ENCODE measurements around the gene SRCAP.

Gene SRCAP

DNA sequence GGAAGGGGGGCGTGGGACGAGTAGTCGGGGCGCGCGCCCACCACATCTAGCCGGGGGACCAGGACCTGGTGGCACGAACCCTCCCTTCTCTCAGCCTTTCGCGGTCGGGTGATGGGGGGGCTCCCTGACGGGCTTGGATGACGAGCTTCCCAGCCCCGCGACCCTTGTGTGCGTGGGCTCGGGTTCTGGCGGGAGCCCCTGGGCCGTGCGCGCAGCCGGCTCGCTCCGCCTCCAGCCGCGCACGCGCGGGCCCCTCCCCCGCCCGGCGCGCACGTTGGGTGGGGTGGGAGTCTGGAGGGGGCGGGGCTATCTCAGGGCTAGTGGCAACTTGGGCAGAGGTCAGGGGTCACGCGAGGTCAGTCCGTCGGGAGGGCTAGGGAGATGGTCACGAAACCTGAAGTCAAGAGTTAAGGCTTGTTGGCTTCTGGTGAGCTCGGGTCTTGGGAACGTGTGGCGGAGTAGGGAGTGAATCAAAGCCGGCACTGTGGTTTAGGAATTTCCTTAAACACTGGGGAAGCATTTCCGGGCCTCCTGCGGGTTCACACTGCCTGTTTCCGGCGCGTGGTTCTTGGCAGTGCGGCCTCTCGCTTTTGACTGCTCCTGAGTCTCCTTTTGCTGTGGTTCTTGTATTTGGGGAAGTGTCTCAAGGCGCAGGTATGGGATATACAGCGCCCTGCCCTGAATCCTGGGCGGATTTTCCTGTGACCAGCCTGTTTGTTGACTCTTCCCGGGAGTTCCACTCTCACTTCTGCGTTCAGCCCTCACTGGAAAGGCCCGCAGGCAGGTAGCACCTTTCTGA lies at the start of gene SRCAP:
Gene SRCAP (plus strand): TSS at position 356 of the 799 bp plus-strand sequence. CDS start 1,654 bp downstream, outside the sequence.
- DNase-seq, result peak; percentile 7 to 30

DNA sequence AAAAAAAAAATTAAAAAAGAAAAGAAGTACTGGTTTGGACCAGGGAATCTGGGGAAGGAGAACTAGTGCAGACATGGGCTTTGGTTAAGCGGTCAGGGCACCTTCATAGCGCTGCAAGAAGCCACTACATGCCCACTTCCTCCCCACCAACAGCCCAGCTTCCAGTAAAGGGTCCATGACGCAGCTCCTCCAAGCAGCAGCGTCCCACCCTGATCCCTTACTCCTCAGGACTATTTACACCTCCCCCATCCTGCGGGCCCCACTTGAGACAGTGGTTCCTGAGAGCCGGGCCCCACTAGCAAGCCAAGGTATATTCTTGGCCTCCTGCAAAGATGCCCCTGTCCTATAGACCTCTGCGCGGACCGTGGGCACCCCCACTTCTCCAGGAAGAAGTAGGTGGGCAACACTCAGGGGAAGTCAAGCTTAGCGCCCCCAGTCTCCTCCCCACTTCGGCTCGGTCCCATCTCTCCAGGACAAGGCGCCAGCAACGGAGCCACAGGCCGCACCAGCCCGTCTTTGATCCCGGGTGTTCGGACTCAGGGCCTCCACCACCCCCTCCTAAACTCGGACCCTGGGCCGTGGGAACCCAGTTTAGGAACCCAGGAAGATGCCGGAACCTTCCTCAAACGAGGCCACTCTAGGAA lies 49.1 kb upstream of the SRCAP start:
- DNase-seq, result no peak

DNA sequence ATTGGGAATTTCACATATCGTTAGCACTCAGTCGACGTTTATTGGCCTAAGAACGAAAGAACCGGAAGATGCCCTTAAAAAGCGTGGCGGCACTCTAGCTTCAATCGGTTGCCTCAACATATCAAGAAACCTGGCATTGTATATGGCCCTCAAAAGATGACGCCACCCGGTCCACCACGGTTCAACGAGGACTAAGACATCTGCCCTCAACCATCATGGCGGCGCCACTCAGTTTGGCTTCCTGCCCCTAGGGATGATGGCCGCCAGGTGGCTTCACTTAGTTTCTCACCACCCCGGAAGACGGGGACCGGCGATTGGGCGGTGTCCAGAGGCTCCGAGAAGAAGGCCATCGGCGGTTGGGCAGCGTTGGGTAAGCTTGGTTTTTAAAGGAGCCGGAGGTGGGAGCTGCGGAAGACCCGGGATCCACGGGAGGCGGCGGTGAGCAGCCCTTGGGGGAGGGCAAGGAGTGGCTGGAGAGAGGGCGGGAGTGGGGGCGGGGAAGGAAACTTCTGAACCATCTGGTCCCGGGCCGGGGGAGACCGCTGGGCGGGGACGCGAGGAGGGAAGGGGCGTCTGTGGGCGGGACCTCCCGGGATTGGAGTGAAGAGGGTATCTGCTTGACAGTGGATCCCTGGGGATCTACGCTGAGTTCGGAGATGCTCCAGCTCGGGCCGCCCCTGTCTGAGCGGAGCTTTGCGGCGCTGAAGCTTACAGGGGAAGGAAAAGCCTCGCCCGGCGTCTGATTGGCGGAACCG lies 48.4 kb upstream of the SRCAP start, which contains the start of gene PRR14:
Gene PRR14 (plus strand): TSS at position 592 of the 755 bp plus-strand sequence. CDS start 686 bp downstream, outside the sequence.
- peak; percentile 93 to 97 for DNase-seq

DNA sequence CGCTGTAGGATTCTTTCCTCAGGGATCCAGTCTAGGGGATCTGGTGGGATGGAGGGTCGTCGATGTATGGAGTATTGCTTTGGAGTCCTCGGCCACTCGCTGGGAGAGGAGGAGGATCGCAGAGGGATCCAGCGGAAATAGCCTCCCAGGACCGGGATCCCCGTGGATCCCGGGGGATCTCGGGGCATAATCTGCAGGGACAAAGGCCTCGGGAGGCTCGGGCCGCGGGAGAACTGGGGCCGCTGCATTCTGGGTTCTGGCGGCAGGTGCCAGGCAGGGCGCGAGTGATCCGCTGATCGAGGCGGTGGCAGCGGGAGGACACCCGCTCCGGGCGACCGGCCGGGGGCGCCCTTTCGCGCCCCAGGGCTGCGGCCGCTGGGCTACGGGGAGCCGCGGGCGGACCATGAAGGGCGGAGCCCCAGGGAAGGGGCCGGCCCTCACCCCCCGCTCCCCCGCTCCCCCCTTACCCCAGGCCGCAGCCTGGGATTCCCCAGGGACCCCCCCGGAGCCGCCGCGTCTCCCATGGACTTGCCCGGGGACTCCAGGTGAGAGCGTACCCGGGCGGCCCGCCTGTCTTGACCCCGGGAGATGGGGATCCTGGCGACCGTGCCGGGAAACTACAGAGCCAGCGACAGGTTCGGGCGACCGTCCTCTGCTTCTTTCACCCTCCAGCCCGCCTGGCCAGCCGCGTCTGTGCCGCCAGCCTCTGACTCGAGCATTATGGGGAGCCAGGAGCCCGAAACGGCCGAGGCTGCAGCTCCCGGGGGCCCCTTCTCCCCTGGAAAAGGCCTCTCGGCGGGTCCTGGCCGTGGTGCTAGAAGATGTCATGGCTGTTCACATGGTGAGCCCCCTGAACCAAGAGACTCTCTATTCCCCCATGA lies 47.6 kb upstream of the SRCAP start:
- peak in 1 of 2 experiments; percentile 26 for DNase-seq

DNA sequence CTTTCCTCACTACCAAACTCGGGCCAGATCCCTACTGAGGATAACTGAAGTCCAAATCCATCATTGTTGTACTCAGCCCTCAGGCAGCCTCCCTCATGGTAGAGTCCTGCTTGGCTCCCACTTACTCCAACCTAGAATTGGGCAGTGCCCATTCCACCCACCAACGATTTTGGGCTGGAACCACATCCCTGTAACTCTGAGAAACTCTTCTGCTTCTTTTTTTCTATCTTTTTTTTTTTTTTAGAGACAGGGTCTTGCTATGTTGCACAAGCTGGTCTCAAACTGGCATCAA lies 47.0 kb upstream of the SRCAP start:
- no peak for DNase-seq

DNA sequence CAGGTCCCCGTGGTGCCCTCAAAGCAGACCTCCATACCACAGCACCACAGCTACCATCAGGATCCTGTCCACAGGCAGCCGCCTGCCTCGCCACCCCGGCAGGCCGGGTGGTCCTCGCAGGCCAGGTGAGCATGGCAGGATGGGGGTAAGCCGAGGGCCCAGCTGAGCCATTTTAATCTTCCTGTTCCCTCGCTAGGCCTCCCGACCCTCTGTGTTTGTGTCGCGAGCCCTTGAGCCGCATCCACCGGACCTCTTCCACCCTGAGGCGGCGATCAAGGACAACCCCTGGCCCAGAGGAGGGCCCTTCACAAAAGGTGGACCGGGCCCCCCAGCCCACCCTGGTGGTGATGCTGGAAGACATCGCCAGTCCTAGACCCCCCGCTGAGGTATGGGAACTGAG lies 46.3 kb upstream of the SRCAP start:
- no peak for DNase-seq

DNA sequence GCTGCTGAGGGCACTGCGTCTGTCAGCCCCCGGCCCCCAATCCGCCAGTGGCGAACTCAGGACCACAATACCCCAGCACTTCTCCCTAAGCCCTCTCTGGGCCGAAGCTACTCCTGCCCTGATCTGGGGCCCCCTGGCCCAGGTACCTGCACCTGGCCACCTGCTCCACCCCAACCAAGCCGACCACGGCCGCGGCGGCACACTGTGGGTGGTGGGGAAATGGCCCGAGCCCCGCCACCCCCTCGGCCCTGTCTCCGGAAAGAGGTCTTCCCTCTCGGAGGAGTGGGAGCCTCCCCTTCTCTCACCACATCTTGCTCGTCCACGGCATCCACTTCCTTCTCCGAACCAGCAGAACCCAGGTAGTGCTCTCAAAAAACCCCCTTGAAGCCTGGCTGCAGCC lies 44.1 kb upstream of the SRCAP start:
- DNase-seq, result no peak

DNA sequence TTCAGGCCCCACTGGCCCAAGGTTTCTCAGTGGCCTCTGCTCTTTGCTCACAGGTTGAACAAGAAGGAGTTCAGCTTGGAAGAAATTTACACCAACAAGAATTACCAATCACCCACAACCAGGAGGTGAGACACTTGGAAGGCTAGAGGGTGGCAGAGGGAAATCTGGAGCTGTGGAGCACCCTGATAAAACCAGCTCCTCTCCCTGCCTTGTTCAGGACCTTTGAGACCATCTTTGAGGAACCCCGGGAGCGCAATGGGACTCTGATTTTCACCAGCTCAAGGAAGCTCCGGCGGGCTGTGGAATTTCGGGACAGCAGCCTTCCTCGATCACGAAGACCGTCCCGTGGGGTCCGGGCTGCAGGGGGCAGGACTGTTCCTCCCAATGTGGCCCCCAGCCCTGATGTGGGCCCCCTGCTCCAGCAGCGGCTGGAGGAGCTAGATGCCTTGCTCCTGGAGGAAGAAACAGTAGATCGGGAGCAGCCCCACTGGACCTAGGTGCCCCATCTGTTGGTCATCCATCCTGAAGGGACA lies 43.1 kb upstream of the SRCAP start:
- no peak for DNase-seq

DNA sequence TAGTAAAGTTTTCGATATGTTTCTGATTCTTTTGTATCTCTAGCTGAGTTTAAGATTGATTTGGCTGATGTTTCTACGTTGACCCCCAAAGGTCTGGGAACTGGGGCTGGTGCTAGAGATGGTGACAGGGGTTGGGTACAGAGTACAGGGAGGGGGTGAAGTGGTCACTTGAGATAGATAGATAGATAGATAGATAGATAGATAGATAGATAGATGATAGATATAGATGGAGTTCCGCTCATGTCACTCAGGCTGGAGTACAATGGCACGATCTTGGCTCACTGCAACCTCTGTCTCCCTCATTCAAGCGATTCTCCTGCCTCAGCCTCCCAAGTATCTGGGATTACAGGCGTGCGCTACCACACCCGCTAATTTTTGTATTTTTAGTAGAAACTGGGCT lies 42.6 kb upstream of the SRCAP start:
- DNase-seq, result no peak

DNA sequence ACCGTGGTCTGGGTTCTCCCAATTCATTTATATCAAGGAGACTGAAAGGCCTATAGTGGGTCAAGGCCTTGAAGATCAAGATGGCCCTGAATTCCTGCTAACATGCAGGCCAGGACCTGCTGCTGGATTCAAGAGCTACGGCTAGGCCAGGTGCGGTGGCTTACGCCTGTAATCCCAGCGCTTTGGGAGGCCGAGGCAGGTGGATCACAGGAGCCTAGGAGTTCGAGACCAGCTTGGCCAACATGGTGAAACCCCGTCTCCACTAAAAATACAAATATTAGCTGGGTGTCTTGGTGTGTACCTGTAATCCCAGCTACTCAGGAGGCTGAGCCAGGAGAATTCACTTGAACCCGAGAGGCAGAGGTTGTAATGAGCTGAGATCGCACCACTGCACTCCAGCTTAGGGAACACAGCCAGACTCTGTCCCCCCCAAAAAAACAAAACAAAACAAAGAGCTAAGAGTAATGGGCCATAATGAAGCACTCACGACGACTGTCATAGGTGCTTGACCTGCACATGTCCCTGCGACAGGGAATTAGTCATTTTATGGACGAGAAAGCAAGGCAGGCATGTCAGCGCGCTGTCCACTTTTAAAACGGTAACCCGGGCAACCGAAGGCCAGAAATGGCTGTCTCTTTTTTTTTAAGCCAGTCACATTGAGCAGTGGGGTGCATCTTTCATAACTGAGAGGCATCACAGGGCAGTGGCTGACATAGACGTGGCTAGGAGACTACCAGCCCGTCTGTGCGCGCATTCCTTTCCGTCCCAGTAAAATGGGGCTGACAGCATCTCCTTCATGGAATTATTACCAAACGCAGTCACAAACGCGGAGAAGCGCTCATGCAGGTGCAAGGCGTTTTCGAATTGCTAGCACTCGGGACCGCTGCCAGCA lies 41.8 kb upstream of the SRCAP start:
- DNase-seq, result no peak

DNA sequence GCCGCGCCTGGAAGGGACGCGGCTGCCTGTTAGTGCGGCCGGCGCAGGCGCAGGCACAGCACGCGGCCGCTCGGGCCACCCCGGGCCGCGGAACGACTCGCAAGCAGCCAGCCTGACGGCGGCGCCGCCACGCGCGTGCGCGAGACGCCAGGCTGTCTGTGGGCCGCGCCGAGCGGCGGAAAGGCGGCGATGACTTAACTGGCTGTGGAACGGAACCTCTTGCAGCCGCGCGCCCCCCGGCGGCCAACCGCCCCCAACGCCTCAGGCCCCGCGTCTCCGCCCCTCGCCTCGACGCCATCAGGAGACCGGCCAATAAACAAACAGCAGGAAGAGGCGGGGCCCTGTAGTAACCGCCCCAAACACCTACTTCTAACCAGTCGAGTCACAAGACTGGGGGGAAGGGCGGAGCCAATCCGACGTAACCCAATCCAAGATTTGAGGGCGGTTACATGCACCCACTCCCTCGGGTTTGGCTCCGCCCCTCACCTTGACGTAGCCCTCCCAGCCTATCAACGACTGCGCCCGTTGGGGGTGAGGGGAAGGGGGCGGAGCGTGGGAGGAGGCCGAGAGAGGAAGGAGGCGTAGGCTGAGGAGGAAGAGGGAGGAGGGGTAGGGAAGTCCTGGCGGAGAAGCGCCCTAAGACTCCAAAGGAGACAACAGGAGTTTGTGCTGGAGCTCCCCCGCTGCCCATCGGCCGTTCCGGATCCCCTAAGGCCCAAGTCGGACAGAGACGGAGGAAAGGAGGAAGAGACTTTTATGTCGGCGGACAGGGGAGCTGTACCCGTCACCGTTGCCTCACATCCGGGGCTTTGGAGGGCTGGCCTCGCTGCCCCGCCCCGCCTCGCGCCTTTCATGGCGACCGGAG lies 40.9 kb upstream of the SRCAP start, which contains the start of gene FBRS:
Gene FBRS (plus strand): TSS at position 566 of the 865 bp plus-strand sequence. CDS start 1,088 bp downstream, outside the sequence.
- peak; percentile 95 to 96 for DNase-seq

DNA sequence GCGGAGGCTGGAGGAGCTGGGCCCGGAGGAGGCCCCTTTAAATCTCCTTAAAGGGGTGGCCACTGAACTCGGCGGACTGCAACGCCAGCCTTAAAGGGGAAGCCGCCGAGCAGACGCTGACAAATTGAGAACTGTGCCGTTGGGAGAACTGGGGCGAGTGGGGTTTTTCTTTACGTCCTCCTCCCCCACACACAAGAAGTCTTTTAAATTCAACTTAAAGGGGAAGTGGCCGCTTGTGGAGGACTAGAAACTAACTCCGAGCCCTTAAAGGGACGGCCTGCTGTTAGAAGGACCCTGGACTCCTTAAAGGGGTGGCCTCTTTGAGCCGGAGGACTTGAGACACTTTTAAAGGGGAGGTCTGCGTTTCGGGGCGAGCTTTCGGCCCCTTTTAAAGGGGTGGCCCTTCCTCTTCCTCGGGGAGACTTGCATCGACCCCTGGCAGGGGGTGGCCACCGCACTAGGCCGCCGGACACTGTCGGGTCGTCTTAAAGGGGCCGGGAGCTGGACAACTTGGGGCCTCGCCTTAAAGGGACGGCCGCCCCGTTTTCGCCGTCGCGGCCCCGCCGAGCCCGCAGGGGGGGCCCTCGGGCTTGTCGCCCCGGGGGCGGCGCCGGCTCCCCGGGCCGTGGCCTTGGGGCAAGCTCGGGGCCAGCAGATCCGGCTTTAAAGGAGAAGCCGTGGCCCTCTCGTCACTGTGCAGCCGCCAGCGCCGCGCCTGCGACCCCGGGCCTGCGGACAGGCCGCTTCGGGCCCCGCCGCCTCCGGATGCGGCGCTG lies 40.1 kb upstream of the SRCAP start:
- peak; percentile 68 to 86 for DNase-seq

DNA sequence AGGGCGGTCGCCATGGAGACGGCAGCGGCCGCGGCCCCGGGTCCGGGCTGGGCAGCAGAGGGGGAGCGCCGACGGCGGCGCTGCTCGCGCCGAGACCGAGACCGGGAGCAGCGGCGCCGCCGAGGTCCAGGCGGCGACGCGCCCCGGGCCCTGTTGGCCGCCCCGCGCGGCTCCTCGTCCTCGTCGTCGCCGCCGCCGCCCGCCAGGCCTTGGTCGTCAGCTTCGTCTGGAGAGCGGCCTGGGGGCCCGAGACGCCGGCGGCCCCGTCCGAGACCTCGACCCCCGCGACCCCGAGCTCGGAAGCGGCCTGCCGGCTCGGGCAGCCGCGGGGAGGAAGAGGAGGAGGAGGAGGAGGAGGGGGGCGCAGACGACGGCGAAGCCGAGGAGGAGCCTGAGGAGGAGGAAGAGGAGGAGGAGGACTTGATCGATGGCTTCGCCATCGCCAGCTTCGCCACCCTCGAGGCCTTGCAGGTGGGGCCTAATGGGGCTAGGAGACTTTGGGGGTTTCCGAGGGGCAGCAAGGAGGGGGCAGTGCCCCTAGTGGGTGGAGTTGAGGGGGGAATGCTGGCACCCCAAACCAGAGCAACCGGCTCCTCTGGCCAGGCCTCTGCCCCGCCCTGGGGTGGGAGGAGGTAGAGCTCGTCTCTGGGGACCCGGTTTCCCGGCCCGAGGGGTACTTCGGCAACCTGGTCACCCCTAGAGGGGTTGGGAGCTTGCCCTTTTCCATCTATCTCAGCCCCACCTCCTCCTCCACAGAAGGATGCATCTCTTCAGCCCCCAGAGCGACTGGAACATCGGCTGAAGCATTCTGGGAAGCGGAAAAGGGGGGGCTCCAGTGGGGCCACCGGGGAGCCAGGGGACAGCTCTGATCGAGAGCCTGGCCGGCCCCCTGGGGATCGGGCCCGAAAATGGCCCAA lies 39.2 kb upstream of the SRCAP start:
- no peak for DNase-seq

DNA sequence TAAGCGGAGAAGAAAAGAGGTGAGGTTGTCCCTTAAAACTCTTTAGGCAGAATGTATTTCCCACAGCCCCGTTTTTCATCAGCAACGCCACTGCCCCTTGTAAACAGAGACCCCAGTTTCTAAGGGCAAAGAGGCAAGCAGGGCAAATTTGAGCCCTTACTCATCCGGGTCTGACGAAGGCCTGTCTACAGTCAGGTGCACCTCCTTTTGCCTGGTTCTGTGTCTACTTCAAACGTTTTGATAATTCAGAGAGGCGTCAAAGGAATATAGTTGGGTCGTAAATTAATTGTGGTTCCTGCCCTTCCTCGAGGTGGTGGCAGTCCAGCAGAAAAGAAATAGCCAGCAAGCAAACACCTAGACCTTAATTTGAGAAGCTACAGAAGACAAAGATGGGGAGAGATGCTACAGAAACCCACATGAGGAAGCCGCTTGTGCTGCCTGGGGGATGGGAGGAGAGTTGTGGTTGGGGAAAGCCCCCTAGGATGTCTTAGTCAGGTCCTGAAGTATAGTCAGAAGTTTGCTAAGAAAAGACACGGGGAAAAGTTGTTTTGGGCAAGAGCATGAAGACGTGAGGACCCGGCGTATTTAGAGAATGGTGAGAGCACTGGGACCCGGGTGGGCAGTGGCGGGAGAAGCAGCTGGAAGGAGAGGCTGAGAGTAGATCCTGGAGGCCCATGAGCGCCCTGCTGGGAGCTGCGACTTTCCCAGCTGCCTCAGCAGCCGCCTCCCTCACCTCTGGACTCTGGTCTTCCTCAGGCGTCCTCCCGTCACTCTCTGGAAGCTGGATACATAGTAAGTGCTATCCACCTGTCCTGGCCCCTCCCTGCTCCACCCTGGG lies 38.3 kb upstream of the SRCAP start:
- DNase-seq, result no peak

DNA sequence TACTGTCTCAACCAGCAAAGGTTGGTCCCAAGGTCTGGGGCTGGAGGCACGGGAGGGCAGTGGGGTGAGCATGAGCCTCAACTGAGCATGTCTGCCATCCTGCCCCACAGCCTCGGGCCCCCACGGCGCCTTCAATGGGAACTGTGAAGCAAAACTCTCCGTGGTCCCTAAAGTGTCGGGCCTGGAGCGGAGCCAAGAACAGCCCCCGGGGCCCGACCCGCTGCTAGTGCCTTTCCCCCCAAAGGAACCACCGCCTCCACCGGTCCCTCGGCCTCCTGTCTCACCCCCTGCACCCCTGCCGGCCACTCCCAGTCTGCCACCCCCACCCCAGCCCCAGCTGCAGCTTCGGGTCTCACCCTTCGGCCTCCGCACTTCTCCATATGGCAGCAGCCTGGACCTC lies 36.5 kb upstream of the SRCAP start:
- no peak for DNase-seq

DNA sequence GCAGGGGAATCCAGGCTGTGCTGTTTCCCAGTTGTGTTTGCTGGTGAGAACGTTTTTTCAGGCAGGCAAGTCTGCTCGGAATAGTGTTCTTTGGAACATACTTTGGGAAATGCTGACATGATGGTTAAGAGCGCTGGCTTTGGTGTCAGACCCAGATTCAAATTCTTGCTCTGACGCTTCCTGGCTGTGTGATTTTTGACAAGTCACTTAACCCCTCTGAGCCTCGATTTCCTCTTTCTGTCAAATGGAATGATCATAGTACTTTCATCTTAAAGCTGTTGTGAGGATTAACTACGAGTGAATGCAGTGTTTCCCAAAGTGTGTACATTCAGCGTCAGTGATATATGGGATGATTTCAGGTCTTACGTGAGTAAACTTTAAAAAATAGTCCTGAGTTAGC lies 35.9 kb upstream of the SRCAP start:
- DNase-seq, result no peak

DNA sequence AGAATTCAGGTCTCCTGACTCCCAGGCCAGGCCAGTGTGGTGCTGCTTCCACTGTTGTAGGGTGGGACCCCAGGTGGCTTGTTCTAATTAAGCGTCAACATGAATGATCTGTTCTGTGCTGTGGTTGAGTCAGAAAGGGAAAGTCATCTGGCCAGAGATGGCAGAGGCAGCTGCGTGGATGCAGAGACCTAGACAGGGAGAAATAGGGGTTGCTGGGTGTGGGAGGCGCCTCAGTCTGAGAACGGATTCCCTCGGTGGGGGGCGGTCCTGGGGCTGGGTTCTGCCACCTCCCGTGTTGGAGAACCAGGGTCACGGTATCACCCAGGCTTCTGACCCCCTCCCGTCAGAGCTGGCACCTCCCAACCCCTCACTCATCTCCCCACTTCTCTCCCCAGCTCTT lies 35.2 kb upstream of the SRCAP start:
- DNase-seq, result no peak
